GM12872 (cell line): ENCODE measurements around the gene UNC119B.

Experiments
- CTCF ChIP-seq: IDR thresholded peaks from 3 replicates; pipeline ENCODE4 v1.5.1; 2011; ENCODE audit warnings: low read depth, mild to moderate bottlenecking, low read length, moderate library complexity; ENCODE audit not compliant: insufficient read depth

The UNC119B gene

GRCh38 chr12:120759591-120760348 lies 49.5 kb downstream of the UNC119B start:
- no peak for TF ChIP-seq CTCF

- TF ChIP-seq CTCF, result no peak
Measured at GRCh38 chr12:120760349-120761254, 50.3 kb downstream of the UNC119B start.

GRCh38 chr12:120761519-120761934 lies 51.3 kb downstream of the UNC119B start:
- no peak for TF ChIP-seq CTCF

- TF ChIP-seq CTCF, result no peak
Measured at GRCh38 chr12:120762086-120762485, 51.8 kb downstream of the UNC119B start.

- TF ChIP-seq CTCF, result no peak
Measured at GRCh38 chr12:120763250-120763649, 53.0 kb downstream of the UNC119B start.

- TF ChIP-seq CTCF, result no peak
Measured at GRCh38 chr12:120764816-120765215, 54.6 kb downstream of the UNC119B start.

- no peak for TF ChIP-seq CTCF
Measured at GRCh38 chr12:120766566-120766965, 56.3 kb downstream of the UNC119B start.
